MM.1S (cell line): ENCODE data around the gene CD81.

Experiments
- CTCF ChIP-seq: fragments of 300-600 bp; sonication (generic); IDR thresholded peaks from 2 replicates; pipeline ENCODE4 v1.5.1; 2016; ENCODE audit warnings: antibody characterized with exemption, low read length, mixed read lengths
- EZH2 ChIP-seq: fragments of 300-600 bp; sonication (generic); optimal IDR thresholded peaks from 2 replicates; pipeline ENCODE3; 2017; ENCODE audit warnings: low read depth, mild to moderate bottlenecking, antibody characterized with exemption, low read length, mixed read lengths
- EZH2phosphoT487 ChIP-seq: fragments of 300-600 bp; sonication (generic); IDR thresholded peaks from 2 replicates; pipeline ENCODE4 v1.6.1; 2018; ENCODE audit warnings: antibody characterized with exemption, low read length

GRCh38 chr11:2391181-2391975 is 14.3 kb downstream of the CD81 start:
- no peak for TF ChIP-seq CTCF
- no peak for TF ChIP-seq EZH2
- no peak for TF ChIP-seq EZH2phosphoT487
